Measurements from ENCODE around the gene SCAMP4.

DNA sequence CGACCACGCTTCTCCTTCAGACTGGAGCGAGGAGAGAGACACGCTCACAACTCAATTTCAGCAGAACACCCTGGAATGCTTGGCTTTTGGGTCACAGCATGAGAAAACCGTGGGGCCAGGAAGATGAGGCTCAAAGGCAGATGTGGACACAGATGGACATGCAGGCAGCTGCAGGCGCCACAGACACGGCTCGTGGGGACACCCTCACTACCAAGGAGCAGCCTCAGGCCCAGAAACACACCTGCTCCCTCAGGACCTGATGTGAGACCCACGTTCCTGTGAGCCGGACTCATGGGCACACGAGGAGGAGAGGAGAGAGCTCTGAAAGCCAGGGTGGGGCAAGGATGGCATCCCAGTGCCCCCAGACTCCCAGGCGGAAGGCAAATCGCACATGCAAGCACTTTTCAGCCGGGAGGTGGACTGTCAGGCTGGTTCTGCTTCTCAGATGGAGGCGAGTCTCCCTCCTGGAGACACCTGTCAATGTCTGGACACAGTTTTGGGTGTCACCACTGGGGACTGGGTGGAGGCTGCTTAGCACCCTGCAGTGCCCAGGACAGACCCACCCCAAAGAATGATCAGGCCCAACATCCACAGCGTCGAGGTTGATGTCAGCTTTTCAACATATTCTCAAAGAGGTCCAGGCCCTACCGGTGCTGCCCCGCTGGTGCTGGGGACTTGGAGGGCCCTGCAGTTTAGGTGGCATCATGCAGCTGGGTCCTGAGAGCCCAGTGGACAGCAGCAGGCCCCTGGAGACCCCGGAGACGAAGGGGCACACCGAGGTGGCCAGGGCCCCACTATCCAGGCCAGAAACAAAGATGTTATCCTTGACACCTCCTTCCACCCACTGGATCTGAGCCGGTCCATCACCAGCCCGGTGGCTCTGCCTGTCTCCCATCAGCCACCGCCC, 22.2 kb upstream of the SCAMP4 start:
- TF ChIP-seq POLR2A (IDR thresholded peaks at IDR 0.05; ENCODE audit: low read depth) (no peak), EP300 (IDR thresholded peaks at IDR 0.05) (no peak), POLR2AphosphoS5 (IDR thresholded peaks at IDR 0.05) (no peak)
- TF ChIP-seq, protein P1, sequence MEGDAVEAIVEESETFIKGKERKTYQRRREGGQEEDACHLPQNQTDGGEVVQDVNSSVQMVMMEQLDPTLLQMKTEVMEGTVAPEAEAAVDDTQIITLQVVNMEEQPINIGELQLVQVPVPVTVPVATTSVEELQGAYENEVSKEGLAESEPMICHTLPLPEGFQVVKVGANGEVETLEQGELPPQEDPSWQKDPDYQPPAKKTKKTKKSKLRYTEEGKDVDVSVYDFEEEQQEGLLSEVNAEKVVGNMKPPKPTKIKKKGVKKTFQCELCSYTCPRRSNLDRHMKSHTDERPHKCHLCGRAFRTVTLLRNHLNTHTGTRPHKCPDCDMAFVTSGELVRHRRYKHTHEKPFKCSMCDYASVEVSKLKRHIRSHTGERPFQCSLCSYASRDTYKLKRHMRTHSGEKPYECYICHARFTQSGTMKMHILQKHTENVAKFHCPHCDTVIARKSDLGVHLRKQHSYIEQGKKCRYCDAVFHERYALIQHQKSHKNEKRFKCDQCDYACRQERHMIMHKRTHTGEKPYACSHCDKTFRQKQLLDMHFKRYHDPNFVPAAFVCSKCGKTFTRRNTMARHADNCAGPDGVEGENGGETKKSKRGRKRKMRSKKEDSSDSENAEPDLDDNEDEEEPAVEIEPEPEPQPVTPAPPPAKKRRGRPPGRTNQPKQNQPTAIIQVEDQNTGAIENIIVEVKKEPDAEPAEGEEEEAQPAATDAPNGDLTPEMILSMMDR (IDR thresholded peaks at IDR 0.05): no peak

Data from esophagus muscularis mucosa (tissue), 4 donors.